Motor neuron (in vitro differentiated cells): Measurements from ENCODE around the gene PLS1. TPM values are rescaled to one million over a fixed set of nuclear protein-coding genes. Genes with fewer than 3 reads are reported as not detected.
A peak's percentile ranks its signal among the peaks of the same experiment; 100 is the strongest.

ENCODE experiments used
- ATAC-seq, 8 experiments: fragments of 200-7000 bp; cut with Tn5 transposase; replicated peaks in 6 of 8; 2 replicates each; pipeline ENCODE4 v1.8.0; 2021; ENCODE audit warnings: mild to moderate bottlenecking in 8 of 8, moderate library complexity in 8 of 8
- H3K27ac ChIP-seq, 2 donors: fragments of 250-450 bp; sonication (Bioruptor Pico); 2 replicates each; pipeline ENCODE4 v1.9.0; 2021; ENCODE audit warnings: antibody characterized with exemption in 2 of 2, mild to moderate bottlenecking in 2 of 2, moderate library complexity in 1 of 2
- H3K4me1 ChIP-seq, 2 donors: fragments of 250-450 bp; sonication (Bioruptor Pico); replicated peaks in 1 of 2; 2 replicates each; pipeline ENCODE4 v1.6.1; 2021; ENCODE audit warnings: antibody characterized with exemption in 2 of 2, mild to moderate bottlenecking in 2 of 2, moderate library complexity in 1 of 2
- H3K4me3 ChIP-seq, 5 donors: fragments of 250-450 bp; sonication (Bioruptor Pico); 2 replicates each; pipeline ENCODE4 v1.9.0; 2021; ENCODE audit warnings: antibody characterized with exemption in 5 of 5, mild to moderate bottlenecking in 5 of 5, moderate library complexity in 4 of 5
- WGBS, 10 experiments: fragments of 450-650 bp; shearing (Covaris generic); methylation state at CpG; one replicate each; pipeline ENCODE4 v1.0.0; 2022; 5-methylcytosine and 5-hydroxymethylcytosine counted together
- in situ Hi-C, 9 experiments: fragments of 400-800 bp; cut with MboI; loops; one replicate each; pipeline ENCODE4 v1.15.0; 2021; ENCODE audit warnings: low sequenced_read_pairs in 9 of 9, low pct_unique_long_range_greater_than_20kb in 2 of 9; ENCODE audit not compliant: unreplicated experiment in 9 of 9
- total RNA-seq, 8 experiments: library from RNA; unstranded; fragments of 300-600 nt; gene quantifications; 2 replicates each; pipeline versions ENCODE4 v1.2.3 to v1.2.4, GENCODE V29; 2022

Gene PLS1
- total RNA-seq, 8 experiments from 2014 or later: 1.6 to 54.7 (median 2.7) TPM

GRCh38 chr3:142650001-142650693 lies 54.0 kb downstream of the PLS1 start:
- in situ Hi-C loops: no loop called here
- WGBS, 10 experiments: 40 to 89% (median 76%) methylated on average over 1 to 6 of the region's 6 CpGs
- no peak overlapping the region for H3K4me3 ChIP-seq
- no peak overlapping the region for H3K27ac ChIP-seq
- H3K4me1 ChIP-seq: no peaks in the 10 kb centered on the region
- peak in 1 of 8 experiments; percentile 36 for ATAC-seq

DNA sequence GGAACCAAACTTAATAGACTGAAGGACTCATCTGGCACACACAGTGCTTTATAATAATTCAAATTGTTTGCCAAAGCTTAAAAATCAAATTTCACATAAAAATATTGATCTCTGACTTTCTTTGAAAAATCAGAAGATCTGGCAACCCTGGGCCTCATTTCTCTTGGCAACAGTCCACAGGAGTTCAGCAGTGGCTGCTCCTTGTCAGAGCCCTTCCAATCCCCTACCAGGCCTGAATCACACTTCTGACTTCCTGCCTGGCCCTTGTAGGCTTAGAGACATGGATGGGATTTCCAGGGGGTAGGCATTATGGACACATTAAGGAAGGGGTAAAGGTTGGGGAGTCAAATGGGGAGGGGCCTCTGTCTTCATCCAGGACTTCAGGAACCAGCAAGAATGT lies 55.5 kb downstream of the PLS1 start:
- H3K27ac ChIP-seq: no peak overlapping the region
- ATAC-seq: no peak
- in situ Hi-C loops: no loop called here

DNA sequence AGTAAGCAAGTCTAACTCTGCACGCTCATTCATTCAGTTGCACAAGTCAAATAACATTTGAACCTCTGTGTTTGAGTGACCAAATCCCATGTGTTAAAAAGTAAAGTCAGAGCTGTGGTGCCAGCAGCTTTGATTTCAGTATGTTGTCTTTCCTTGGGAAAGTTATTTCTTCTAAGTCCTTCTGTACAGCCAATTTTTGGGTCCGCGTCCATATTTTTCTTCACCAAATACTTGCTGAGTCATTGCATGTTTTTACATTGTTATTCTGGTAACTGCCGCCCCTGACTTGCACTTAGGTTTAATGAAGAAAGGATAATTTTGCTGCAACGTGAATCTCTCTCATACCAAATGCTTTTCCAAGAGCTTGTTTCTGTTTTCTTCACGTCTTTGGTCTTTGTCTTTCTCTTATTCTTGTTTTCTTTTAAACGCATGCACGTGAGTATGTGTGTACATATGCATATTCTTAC lies 56.7 kb downstream of the PLS1 start:
- H3K27ac ChIP-seq: no peak overlapping the region
- in situ Hi-C loops: no loop called here
- no peak overlapping the region for H3K4me3 ChIP-seq
- WGBS, 10 experiments: 55 to 99% (median 80%) methylated on average over 2 to 8 of the region's 8 CpGs
- ATAC-seq: no peak
- no peaks in the 10 kb centered on the region for H3K4me1 ChIP-seq

More for the DNA sequence above, 55.5 kb downstream of the PLS1 start:
- Histone ChIP-seq H3K4me1 (no peaks in the 10 kb centered on the region), H3K4me3 (no peak overlapping the region)

DNA sequence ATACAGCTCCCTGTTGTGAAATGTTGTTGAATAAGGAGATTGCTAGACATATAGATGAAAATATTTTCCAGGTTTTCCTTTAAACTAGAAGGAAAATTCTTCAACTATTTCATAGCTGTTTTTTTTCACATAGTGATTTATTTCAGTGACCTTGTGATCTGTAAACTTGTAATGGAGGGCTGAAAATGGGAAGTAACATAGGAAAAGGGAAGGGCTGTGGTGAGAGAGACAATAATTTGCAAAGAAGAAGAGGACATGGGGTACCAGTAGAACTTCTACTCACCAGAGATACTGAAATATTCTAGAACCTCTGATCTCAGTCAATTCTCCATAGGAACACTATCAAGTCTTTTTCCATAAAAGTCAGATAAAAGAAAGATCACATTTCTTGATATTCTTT lies 60.4 kb downstream of the PLS1 start:
- no peak overlapping the region for H3K27ac ChIP-seq
- ATAC-seq: no peak
- in situ Hi-C loops: no loop called here

GRCh38 chr3:142657033-142657432 lies 60.8 kb downstream of the PLS1 start:
- in situ Hi-C loops: no loop called here
- no peak for ATAC-seq
- H3K27ac ChIP-seq: no peak overlapping the region

More for the DNA sequence above, 60.4 kb downstream of the PLS1 start:
- no peak overlapping the region for H3K4me3 ChIP-seq
- no peaks in the 10 kb centered on the region for H3K4me1 ChIP-seq

DNA sequence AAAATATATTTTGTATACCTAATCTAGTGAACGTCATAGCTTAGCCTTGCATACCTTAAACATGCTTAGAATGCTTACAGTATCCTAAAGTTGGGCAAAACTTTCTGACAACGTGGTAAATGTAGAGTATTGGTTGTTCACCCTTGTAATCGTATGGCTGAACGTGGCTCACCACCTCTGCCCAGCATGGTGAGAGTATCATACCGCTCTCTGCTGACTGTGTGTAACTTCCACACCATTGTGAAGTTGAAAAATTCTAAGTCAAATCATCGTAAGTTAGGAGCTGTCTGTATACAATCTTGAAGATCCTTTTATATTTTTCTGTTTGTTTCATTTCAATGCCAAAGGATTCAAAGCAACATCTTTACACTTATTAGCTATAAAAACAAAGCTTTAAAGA lies 64.2 kb downstream of the PLS1 start:
- Histone ChIP-seq H3K27ac (no peak overlapping the region), H3K4me1 (no peaks in the 10 kb centered on the region), H3K4me3 (no peak overlapping the region)
- in situ Hi-C loops: no loop called here
- peak in 3 of 8 experiments; percentile 14 to 84 (median 39) for ATAC-seq
- 0 to 79% (median 61%) methylated on average over 1 to 6 of the region's 6 CpGs; no CpG with 5 or more reads in 1 of the 10 experiments for WGBS, 10 experiments

More at GRCh38 chr3:142657033-142657432, 60.8 kb downstream of the PLS1 start:
- no peak overlapping the region for H3K4me3 ChIP-seq
- H3K4me1 ChIP-seq: no peaks in the 10 kb centered on the region
- WGBS, 10 experiments: 70 to 100% (median 100%) methylated on average over 1 to 4 of the region's 4 CpGs; no CpG with 5 or more reads in 3 of the 10 experiments

- H3K27ac ChIP-seq: no peak overlapping the region
- no peaks in the 10 kb centered on the region for H3K4me1 ChIP-seq
- peak in 3 of 8 experiments; percentile 42 to 57 (median 53) for ATAC-seq
- H3K4me3 ChIP-seq: no peak overlapping the region
- in situ Hi-C loops: no loop called here
Measured at GRCh38 chr3:142660893-142661292, 64.7 kb downstream of the PLS1 start.

DNA sequence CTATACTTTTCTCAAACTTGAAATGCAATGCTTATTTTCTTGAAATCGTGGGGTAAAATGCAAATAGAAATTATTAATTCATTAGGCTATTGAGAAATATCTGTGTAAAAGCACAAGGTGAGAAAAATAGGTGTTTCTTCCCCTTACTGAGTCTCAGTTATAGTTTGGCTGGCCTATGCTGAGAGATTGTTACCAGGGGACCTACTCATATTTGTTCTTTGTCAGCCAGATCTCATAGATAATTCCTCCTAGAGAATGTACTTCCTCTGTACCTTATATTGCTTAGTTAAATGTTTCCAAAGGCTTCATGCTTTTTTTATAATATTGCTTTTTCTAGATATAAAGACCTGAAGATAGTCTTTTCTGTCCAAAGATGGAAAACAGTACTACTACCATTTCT lies 67.7 kb downstream of the PLS1 start:
- Histone ChIP-seq H3K4me1 (no peaks in the 10 kb centered on the region), H3K27ac (no peak overlapping the region), H3K4me3 (no peak overlapping the region)
- ATAC-seq: no peak
- 0 to 71% (median 38%) methylated on average over 1 of the region's 1 CpG; no CpG with 5 or more reads in 3 of the 10 experiments for WGBS, 10 experiments
- in situ Hi-C loops: no loop called here

GRCh38 chr3:142664311-142664710 lies 68.1 kb downstream of the PLS1 start:
- H3K27ac ChIP-seq: no peak overlapping the region
- WGBS, 10 experiments: 37 to 88% (median 74%) methylated on average over 1 to 2 of the region's 2 CpGs; no CpG with 5 or more reads in 1 of the 10 experiments
- no peaks in the 10 kb centered on the region for H3K4me1 ChIP-seq
- in situ Hi-C loops: no loop called here
- ATAC-seq: no peak
- H3K4me3 ChIP-seq: no peak overlapping the region

DNA sequence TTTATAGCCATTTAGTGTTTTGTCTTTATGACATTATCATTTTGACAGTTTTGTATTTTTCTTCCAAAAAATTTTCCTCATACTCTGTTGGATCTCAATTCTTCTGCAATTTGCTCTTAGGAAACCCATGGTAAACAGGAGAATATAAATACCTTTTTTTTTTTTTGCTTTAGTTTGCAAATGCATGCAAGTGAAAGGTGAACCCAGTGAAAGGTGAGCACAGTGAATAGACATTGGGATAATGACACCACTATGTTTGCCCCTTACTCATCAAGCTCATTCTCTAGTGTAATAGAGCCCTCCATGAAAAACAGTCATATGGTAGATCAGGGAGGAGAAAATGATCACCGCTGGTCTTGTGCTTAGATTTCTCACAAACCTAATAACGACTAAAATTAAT lies 68.6 kb downstream of the PLS1 start:
- no peak overlapping the region for H3K27ac ChIP-seq
- H3K4me3 ChIP-seq: no peak overlapping the region
- no peak for ATAC-seq
- in situ Hi-C loops: no loop called here
- 50 to 100% (median 69%) methylated on average over 1 to 2 of the region's 2 CpGs; no CpG with 5 or more reads in 1 of the 10 experiments for WGBS, 10 experiments
- H3K4me1 ChIP-seq: no peaks in the 10 kb centered on the region

- no peak for ATAC-seq
- 0 to 83% (median 0%) methylated on average over 1 of the region's 1 CpG; no CpG with 5 or more reads in 4 of the 10 experiments for WGBS, 10 experiments
Measured at GRCh38 chr3:142670120-142670519, 73.9 kb downstream of the PLS1 start.

DNA sequence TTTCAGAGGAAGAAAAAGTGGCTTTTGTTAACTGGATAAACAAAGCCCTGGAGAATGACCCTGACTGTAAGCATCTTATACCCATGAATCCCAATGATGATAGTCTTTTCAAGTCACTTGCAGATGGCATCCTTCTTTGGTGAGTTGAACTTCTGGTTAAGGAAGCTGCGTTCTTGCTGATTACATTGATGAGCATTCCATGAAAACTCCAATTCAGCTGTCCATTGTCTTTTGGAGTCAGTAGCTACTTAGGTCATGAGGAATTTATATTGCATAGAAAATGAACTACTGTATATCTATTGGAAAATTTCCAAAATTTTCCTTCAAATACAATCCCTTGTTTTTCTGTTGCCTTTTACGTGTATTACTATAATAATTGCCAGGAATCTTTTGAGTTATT lies 80.0 kb downstream of the PLS1 start:
- in situ Hi-C loops: no loop called here
- 60 to 100% (median 93%) methylated on average over 1 to 2 of the region's 2 CpGs for WGBS, 10 experiments
- ATAC-seq: no peak
- no peak overlapping the region for H3K4me3 ChIP-seq
- no peak overlapping the region for H3K27ac ChIP-seq
- H3K4me1 ChIP-seq: no peaks in the 10 kb centered on the region

More at GRCh38 chr3:142670120-142670519, 73.9 kb downstream of the PLS1 start:
- H3K27ac ChIP-seq: no peak overlapping the region
- in situ Hi-C loops: no loop called here
- no peak overlapping the region for H3K4me3 ChIP-seq
- no peaks in the 10 kb centered on the region for H3K4me1 ChIP-seq

- in situ Hi-C loops: no loop called here
- H3K4me3 ChIP-seq: no peak overlapping the region
- WGBS, 10 experiments: 0 to 100% (median 83%) methylated on average over 1 to 2 of the region's 2 CpGs; no CpG with 5 or more reads in 3 of the 10 experiments
- H3K27ac ChIP-seq: no peak overlapping the region
- peak in 2 of 8 experiments; percentile 17 to 71 for ATAC-seq
- H3K4me1 ChIP-seq: no peaks in the 10 kb centered on the region
Measured at GRCh38 chr3:142680710-142681109, 84.5 kb downstream of the PLS1 start.

DNA sequence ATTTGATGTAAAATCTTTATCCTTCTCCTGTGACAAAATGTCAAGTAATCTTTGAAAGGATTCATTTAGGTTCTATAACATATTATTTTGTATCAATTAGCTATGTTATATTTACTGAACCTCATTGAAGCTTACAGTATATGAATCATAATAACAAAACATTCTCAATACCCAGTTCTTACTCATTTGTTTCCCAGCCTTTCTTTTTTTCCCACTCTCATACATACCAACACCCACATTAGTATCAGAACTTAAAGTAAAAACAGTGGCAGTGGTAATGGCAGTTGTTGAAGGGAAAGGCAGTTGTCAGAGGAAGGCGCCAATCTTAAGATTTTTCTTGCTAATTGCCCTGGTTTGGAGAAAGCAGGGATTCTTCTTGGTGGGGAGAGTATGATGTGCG lies 94.4 kb downstream of the PLS1 start:
- in situ Hi-C loops: no loop called here
- 90 to 100% (median 100%) methylated on average over 1 to 2 of the region's 2 CpGs; no CpG with 5 or more reads in 4 of the 10 experiments for WGBS, 10 experiments
- Histone ChIP-seq H3K4me3 (no peak overlapping the region), H3K27ac (no peak overlapping the region), H3K4me1 (peaks cover 0 to 3% of the 10 kb centered on the region in 2 donors)
- ATAC-seq: no peak
